DOHH2 (cell line): ENCODE results near the gene ACAA1.

Experiments
- H3F3A ChIP-seq: fragments of 200-600 bp; sonication (generic), shearing (Covaris generic); 2 replicates; pipeline ENCODE4 v1.6.0; 2016; ENCODE audit warnings: antibody characterized with exemption, mild to moderate bottlenecking; ENCODE audit not compliant: control insufficient read depth, insufficient read depth
- H3K27ac ChIP-seq: fragments of 200-600 bp; sonication (generic); 2 replicates; pipeline ENCODE4 v1.5.1; 2014; ENCODE audit warnings: low read depth, mild to moderate bottlenecking, low read length, moderate library complexity
- H3K27me3 ChIP-seq: fragments of 200-600 bp; sonication (generic); 2 replicates; pipeline ENCODE4 v1.6.1; 2014; ENCODE audit warnings: mild to moderate bottlenecking, low read length, mixed read lengths; ENCODE audit not compliant: control insufficient read depth
- H3K36me3 ChIP-seq: fragments of 200-600 bp; sonication (generic); 2 replicates; pipeline ENCODE4 v1.6.1; 2014; ENCODE audit warnings: mild to moderate bottlenecking, low read length, moderate library complexity, mixed read lengths; ENCODE audit not compliant: control insufficient read depth
- H3K4me1 ChIP-seq: fragments of 200-600 bp; sonication (generic); 2 replicates; pipeline ENCODE4 v1.6.1; 2014; ENCODE audit warnings: mild to moderate bottlenecking, low read length, mixed read lengths; ENCODE audit not compliant: control insufficient read depth
- H3K4me2 ChIP-seq: fragments of 200-600 bp; sonication (generic); 2 replicates; pipeline ENCODE4 v1.6.0; 2014; ENCODE audit warnings: mild to moderate bottlenecking, low read length, moderate library complexity
- H3K4me3 ChIP-seq: fragments of 200-600 bp; sonication (generic); 2 replicates; pipeline ENCODE4 v1.5.1; 2014; ENCODE audit warnings: mild to moderate bottlenecking, low read length, mixed read lengths
- H3K79me2 ChIP-seq: fragments of 200-600 bp; sonication (generic); 2 replicates; pipeline ENCODE4 v1.6.1; 2014; ENCODE audit warnings: mild to moderate bottlenecking, low read length, mixed read lengths; ENCODE audit not compliant: control insufficient read depth
- H3K9me2 ChIP-seq: fragments of 200-600 bp; sonication (generic); replicated peaks from 2 replicates; pipeline ENCODE4 v1.6.1; 2014; ENCODE audit warnings: mild to moderate bottlenecking, low read length, mixed read lengths; ENCODE audit not compliant: control insufficient read depth
- H3K9me3 ChIP-seq: fragments of 200-600 bp; sonication (generic); 2 replicates; pipeline ENCODE4 v1.6.1; 2014; ENCODE audit warnings: antibody characterized with exemption, low read length, mixed read lengths; ENCODE audit not compliant: control insufficient read depth, insufficient read depth
- H4K20me1 ChIP-seq: fragments of 200-600 bp; sonication (generic); 2 replicates; pipeline ENCODE4 v1.6.0; 2014; ENCODE audit warnings: low read depth, mild to moderate bottlenecking, antibody characterized with exemption, low read length, moderate library complexity; ENCODE audit not compliant: control insufficient read depth, insufficient read depth
- EZH2phosphoT487 ChIP-seq: fragments of 200-600 bp; sonication (generic); IDR thresholded peaks from 2 replicates; pipeline ENCODE4 v1.6.1; 2017; ENCODE audit warnings: borderline replicate concordance, mild to moderate bottlenecking, antibody characterized with exemption, low read length, moderate library complexity, mixed read lengths
- TF ChIP-seq, protein P1 (sequence below): fragments of 200-600 bp; sonication (generic); IDR thresholded peaks from one replicate; pipeline ENCODE4 v1.5.1; 2014; ENCODE audit warnings: antibody characterized with exemption, mild to moderate bottlenecking, low read depth, low read length; ENCODE audit not compliant: poor library complexity, severe bottlenecking

Gene ACAA1

GRCh38 chr3:38139652-38140051 lies 2.7 kb upstream of the ACAA1 start:
- Histone ChIP-seq H3K4me2 (peak overlapping the region; percentile 65), H3F3A (peaks cover 2% of the 10 kb centered on the region; the same call in 1 of the 2 replicates), H4K20me1 (0 out of 2 replicates have a peak, but pooled peaks cover 3% of the 10 kb centered on the region), H3K4me1 (peaks cover 45% of the 10 kb centered on the region), H3K79me2 (peaks cover 48% of the 10 kb centered on the region), H3K27ac (no peak overlapping the region), H3K4me3 (peak overlapping the region; percentile 90), H3K36me3 (peaks cover 48% of the 10 kb centered on the region), H3K9me2 (no peaks in the 10 kb centered on the region), H3K27me3 (no peaks in the 10 kb centered on the region), H3K9me3 (no peaks in the 10 kb centered on the region)
- TF ChIP-seq, protein P1, sequence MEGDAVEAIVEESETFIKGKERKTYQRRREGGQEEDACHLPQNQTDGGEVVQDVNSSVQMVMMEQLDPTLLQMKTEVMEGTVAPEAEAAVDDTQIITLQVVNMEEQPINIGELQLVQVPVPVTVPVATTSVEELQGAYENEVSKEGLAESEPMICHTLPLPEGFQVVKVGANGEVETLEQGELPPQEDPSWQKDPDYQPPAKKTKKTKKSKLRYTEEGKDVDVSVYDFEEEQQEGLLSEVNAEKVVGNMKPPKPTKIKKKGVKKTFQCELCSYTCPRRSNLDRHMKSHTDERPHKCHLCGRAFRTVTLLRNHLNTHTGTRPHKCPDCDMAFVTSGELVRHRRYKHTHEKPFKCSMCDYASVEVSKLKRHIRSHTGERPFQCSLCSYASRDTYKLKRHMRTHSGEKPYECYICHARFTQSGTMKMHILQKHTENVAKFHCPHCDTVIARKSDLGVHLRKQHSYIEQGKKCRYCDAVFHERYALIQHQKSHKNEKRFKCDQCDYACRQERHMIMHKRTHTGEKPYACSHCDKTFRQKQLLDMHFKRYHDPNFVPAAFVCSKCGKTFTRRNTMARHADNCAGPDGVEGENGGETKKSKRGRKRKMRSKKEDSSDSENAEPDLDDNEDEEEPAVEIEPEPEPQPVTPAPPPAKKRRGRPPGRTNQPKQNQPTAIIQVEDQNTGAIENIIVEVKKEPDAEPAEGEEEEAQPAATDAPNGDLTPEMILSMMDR: no peak
- no peak for TF ChIP-seq EZH2phosphoT487

- H4K20me1 ChIP-seq: 0 out of 2 replicates have a peak, but pooled peaks cover 3% of the 10 kb centered on the region
- peaks cover 2% of the 10 kb centered on the region; the same call in 1 of the 2 replicates for H3F3A ChIP-seq
- TF ChIP-seq, protein P1: no peak
- TF ChIP-seq EZH2phosphoT487: no peak
- H3K9me2 ChIP-seq: no peaks in the 10 kb centered on the region
- H3K4me2 ChIP-seq: peak overlapping the region; percentile 65
- H3K27ac ChIP-seq: peak overlapping the region; percentile 37
- no peaks in the 10 kb centered on the region for H3K27me3 ChIP-seq
- H3K36me3 ChIP-seq: peaks cover 53% of the 10 kb centered on the region
- H3K4me1 ChIP-seq: peaks cover 44% of the 10 kb centered on the region
- H3K9me3 ChIP-seq: no peaks in the 10 kb centered on the region
- peaks cover 48% of the 10 kb centered on the region for H3K79me2 ChIP-seq
- H3K4me3 ChIP-seq: peak overlapping the region; percentile 90
Observed at GRCh38 chr3:38139191-38139590, 2.3 kb upstream of the ACAA1 start.

DNA sequence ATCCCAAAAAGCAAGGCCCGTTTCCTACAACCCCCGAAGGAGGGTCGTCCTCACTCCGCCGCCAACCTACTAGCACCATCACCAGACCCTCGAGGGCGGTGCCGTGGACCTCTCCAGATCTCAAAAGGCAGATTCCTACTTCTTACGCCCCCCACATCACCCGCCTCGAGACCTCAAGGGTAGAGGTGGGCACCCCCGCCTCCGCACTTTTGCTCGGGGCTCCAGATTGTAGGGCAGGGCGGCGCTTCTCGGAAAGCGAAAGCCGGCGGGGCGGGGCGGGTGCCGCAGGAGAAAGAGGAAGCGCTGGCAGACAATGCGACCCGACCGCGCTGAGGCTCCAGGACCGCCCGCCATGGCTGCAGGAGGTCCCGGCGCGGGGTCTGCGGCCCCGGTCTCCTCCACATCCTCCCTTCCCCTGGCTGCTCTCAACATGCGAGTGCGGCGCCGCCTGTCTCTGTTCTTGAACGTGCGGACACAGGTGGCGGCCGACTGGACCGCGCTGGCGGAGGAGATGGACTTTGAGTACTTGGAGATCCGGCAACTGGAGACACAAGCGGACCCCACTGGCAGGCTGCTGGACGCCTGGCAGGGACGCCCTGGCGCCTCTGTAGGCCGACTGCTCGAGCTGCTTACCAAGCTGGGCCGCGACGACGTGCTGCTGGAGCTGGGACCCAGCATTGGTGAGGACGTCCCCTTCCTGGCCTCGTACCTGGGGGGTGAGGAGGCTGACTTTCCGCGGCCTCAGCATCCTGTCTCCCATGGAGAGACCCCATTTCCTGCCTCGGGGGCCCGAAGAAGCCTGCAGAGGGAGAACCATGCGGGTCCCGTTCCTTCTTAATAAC lies 1.6 kb upstream of the ACAA1 start, which contains the start of gene MYD88:
MYD88 (plus strand) TSS at position 313 of the 842 bp plus-strand sequence; CDS start at position 353, 40 bp downstream.
- peaks cover 48% of the 10 kb centered on the region for H3K79me2 ChIP-seq
- no peaks in the 10 kb centered on the region for H3K9me2 ChIP-seq
- peak within 1 kb of the TSS; percentile 65 for H3K4me2 ChIP-seq
- 0 out of 2 replicates have a peak, but pooled peaks cover 2% of the 10 kb centered on the region for H3F3A ChIP-seq
- H3K36me3 ChIP-seq: peaks cover 59% of the 10 kb centered on the region
- TF ChIP-seq EZH2phosphoT487: no peak
- TF ChIP-seq, protein P1: no peak
- 0 out of 2 replicates have a peak, but pooled peaks cover 3% of the 10 kb centered on the region for H4K20me1 ChIP-seq
- peaks cover 38% of the 10 kb centered on the region for H3K4me1 ChIP-seq
- no peaks in the 10 kb centered on the region for H3K9me3 ChIP-seq
- peak within 1 kb of the TSS; percentile 37 for H3K27ac ChIP-seq
- peak within 1 kb of the TSS; percentile 90 for H3K4me3 ChIP-seq
- no peaks in the 10 kb centered on the region for H3K27me3 ChIP-seq
